Muscle of leg (tissue), 11 donors: ENCODE data around the gene HSPB2. TPM values are rescaled to one million over a fixed set of nuclear protein-coding genes. Genes with fewer than 3 reads are reported as not detected.

ENCODE experiments used
- DNase-seq: peaks from one replicate; pipeline ENCODE4 v3.0.0; 2013
- H3K27ac ChIP-seq: one replicate; pipeline ENCODE4 v1.5.1; 2013; ENCODE audit warnings: mild to moderate bottlenecking, low read length, control low read depth
- H3K27me3 ChIP-seq: one replicate; pipeline ENCODE4 v1.6.1; 2013; ENCODE audit warnings: low read length; ENCODE audit not compliant: control insufficient read depth, insufficient read depth
- H3K36me3 ChIP-seq: one replicate; pipeline ENCODE4 v1.6.1; 2013; ENCODE audit warnings: low read length; ENCODE audit not compliant: control insufficient read depth, insufficient read depth
- H3K4me1 ChIP-seq: one replicate; pipeline ENCODE4 v1.6.1; 2013; ENCODE audit warnings: low read length; ENCODE audit not compliant: control insufficient read depth, insufficient read depth
- H3K4me3 ChIP-seq: one replicate; pipeline ENCODE4 v1.5.1; 2013; ENCODE audit warnings: low read length, control low read depth
- H3K9me3 ChIP-seq: replicated peaks from 2 replicates; pipeline ENCODE4 v1.6.1; 2013; ENCODE audit warnings: low read depth, low read length; ENCODE audit not compliant: control insufficient read depth
- WGBS: methylation state at CpG from one replicate; pipeline ENCODE4 v1.1.5; 2013; ENCODE audit warnings: missing lambda C conversion rate; ENCODE audit not compliant: insufficient coverage; 5-methylcytosine and 5-hydroxymethylcytosine counted together
- polyA plus RNA-seq, 8 donors: library from polyadenylated mRNA; unstranded; fragments of 120-200 nt; gene quantifications; one replicate each; pipeline versions ENCODE4 v1.2.1 to v1.2.3, GENCODE V29; 2013; ENCODE audit warnings: inconsistent platforms in 1 of 8, low replicate concordance in 1 of 8; ENCODE audit not compliant: insufficient read length in 8 of 8, insufficient read depth in 1 of 8
- total RNA-seq: library from RNA; stranded (reverse); fragments of 120-200 nt; gene quantifications from one replicate; pipeline ENCODE4 v1.2.4, GENCODE V29; 2013

HSPB2 gene
- total and polyA plus RNA-seq, 9 donors: 61.2 to 101 (median 76.0) TPM

- Histone ChIP-seq H3K36me3 (peaks cover 29% of the 10 kb centered on the region), H3K27ac (peak overlapping the region; percentile 98), H3K4me3 (peak overlapping the region; percentile 61), H3K4me1 (peaks cover 51% of the 10 kb centered on the region), H3K27me3 (no peaks in the 10 kb centered on the region), H3K9me3 (no peaks in the 10 kb centered on the region)
- WGBS: 59% methylated on average over 16 of the region's 24 CpGs
- peak; percentile 59 for DNase-seq
Measured at GRCh38 chr11:111913031-111913861, 712 bp downstream of the HSPB2 start.

DNA sequence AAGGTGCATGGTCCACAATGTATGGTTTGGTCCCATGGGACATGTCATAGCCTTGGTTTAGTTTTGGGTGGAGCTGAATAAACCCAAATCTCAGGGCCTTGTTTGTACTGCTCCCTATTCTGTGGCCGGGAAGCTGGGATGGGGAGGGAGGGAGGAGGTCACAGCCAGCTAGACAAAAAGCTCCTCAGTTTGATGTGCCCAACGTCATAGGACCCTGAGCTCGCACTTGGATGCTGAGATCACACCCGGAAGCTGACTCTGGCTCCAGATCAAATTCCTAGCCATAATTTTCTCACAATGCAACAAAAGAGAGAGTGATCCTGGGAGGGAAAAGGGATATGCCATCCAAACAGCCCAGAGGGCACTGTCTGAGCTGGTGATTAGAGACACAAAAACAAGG lies 1.5 kb downstream of the HSPB2 start:
- Histone ChIP-seq H3K27ac (peak overlapping the region; percentile 98), H3K4me3 (peak overlapping the region; percentile 61), H3K9me3 (no peaks in the 10 kb centered on the region), H3K4me1 (peaks cover 56% of the 10 kb centered on the region), H3K27me3 (no peaks in the 10 kb centered on the region), H3K36me3 (peaks cover 25% of the 10 kb centered on the region)
- WGBS: 50% methylated on average over 1 of the region's 4 CpGs
- DNase-seq: peak; percentile 89

DNA sequence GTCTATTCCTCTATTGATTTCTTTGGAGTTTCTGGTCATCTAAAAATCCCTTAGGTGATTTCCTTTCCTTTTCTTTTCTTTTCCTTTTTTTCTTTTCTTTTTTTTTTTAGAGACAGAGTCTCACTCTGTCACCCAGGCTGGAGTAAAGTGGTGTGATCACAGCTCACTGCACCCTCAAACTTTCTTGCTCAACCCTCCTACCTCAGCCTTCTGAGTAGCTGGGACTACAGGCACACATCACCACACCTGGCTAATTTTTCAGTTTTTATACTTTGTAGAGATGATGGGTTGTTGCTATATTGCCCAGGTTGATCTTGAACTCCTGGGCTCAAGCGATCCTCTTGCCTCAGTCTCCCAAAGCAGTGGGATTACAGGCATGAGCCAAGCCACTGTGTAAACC lies 4.2 kb downstream of the HSPB2 start:
- peaks cover 11% of the 10 kb centered on the region for H3K36me3 ChIP-seq
- 100% methylated on average over 1 of the region's 1 CpG for WGBS
- H3K27ac ChIP-seq: peak overlapping the region; percentile 10
- no peak overlapping the region for H3K4me3 ChIP-seq
- DNase-seq: no peak
- H3K4me1 ChIP-seq: peaks cover 42% of the 10 kb centered on the region
- no peaks in the 10 kb centered on the region for H3K9me3 ChIP-seq
- no peaks in the 10 kb centered on the region for H3K27me3 ChIP-seq

DNA sequence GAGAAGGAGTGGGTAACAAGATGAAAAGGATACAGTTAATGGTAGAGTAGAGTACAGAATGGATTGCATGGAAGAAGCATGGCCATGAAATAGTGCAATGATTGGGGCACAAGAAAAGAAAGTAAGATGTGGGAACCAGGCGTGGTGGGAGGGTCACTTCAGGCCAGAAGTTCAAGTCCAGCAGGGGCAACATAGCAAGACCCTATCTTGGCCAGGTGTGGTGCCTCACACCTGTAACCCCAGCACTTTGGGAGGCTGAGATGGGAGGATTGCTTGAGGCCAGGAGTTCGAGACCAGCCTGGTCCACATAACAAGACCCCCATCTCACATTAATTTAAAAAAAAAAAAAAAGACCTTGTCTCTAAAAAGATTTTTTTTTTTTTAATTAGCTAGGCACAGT lies 4.8 kb downstream of the HSPB2 start:
- Histone ChIP-seq H3K36me3 (peaks cover 11% of the 10 kb centered on the region), H3K27me3 (no peaks in the 10 kb centered on the region), H3K4me1 (peaks cover 37% of the 10 kb centered on the region), H3K4me3 (no peak overlapping the region), H3K9me3 (no peaks in the 10 kb centered on the region), H3K27ac (peak overlapping the region; percentile 10)
- DNase-seq: no peak
- 100% methylated on average over 1 of the region's 2 CpGs for WGBS

DNA sequence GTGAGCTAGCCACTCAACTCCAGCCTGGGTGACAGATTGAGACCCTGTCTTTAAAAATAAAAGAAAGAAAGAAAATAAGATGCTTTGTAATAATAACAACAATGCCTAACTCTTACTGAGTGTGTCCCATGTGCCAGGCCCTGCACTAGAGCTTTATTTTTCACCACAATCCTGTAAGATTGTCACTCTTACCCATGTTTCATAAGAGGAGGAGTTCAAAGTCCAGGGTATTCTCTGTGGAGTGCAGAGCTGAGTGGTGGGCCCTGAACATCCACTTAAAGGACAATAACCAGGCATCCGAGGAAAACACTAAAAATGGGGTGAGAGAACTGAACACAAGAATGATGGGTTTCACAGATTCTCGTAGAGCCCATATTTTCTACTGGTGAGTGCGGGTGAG lies 5.3 kb downstream of the HSPB2 start:
- peak overlapping the region; percentile 81 for H3K27ac ChIP-seq
- no peaks in the 10 kb centered on the region for H3K9me3 ChIP-seq
- H3K27me3 ChIP-seq: no peaks in the 10 kb centered on the region
- H3K4me1 ChIP-seq: peaks cover 33% of the 10 kb centered on the region
- no peak for DNase-seq
- 83% methylated on average over 2 of the region's 3 CpGs for WGBS
- H3K4me3 ChIP-seq: no peak overlapping the region
- H3K36me3 ChIP-seq: peaks cover 11% of the 10 kb centered on the region

DNA sequence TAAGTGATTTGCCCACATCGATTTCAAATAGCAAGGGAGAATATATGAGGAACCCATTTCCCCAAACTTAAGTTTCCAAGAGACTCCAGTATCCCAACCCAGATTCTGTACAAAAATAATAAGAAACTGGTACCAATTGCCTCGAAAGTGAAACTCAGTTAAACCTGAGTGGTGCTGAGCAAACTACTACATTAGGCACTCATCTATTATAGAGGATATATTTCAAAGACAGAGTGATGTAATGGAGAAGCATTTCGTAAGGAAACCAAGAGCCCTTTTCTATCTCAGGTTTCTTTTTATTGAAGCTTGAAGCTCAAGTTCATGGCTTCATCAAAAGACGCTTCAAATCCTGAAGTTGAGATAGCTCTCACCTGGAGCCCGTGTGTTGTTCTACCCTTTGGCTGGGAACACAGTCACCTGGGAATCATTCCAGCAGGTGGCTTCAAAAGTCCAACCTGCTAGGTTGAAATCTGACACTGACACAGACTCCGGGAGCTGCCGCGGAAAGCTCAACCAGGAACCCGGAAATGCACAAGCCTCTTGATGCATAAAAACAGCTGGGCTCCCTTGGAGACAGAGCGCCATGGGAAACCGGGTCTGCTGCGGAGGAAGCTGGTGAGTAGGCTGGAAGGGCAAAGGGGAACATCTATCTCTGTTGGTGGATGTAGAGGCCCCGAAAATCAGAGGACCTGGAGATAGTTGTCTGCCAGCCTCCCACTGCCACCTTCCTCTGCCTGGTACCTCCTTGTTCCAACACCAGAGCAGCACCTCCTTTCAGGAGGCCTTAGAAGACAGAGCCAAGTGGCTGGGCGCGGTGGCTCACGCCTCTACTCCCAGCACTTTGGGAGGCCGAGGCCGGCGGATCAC lies 6.1 kb downstream of the HSPB2 start, which contains the start of gene C11orf52:
Gene C11orf52, plus strand, starts transcription at position 524 of the 867 bp plus-strand sequence. Its CDS starts 60 bp downstream, at position 584.
- H3K27me3 ChIP-seq: no peaks in the 10 kb centered on the region
- H3K4me3 ChIP-seq: peak within 1 kb of the TSS; percentile 4
- H3K36me3 ChIP-seq: peaks cover 11% of the 10 kb centered on the region
- H3K4me1 ChIP-seq: peaks cover 32% of the 10 kb centered on the region
- peak within 1 kb of the TSS; percentile 81 for H3K27ac ChIP-seq
- DNase-seq: peak; percentile 86
- WGBS: 7% methylated on average over 8 of the region's 19 CpGs
- H3K9me3 ChIP-seq: no peaks in the 10 kb centered on the region

DNA sequence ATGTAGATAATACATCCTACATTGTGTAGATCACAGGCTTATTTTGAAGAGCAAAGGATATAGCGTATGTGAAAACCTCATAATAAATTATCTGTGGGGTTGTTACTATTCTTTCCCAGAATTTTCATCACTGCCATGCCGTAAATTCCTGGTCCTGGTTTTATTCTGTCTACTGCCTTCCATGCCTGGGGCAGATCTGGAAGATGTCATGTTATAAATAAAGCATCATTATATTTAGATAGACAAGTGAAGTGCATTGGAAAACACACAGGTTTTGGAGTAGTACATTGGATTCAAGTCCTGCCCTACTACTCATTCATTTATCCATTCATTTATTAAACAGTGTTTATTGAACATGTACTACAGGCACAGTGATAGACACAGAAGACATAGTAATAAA lies 8.4 kb downstream of the HSPB2 start:
- no peaks in the 10 kb centered on the region for H3K27me3 ChIP-seq
- no peak overlapping the region for H3K4me3 ChIP-seq
- WGBS: no CpG with 5 or more reads among the region's 2 CpGs
- H3K36me3 ChIP-seq: peaks cover 4% of the 10 kb centered on the region
- no peaks in the 10 kb centered on the region for H3K9me3 ChIP-seq
- DNase-seq: no peak
- H3K4me1 ChIP-seq: peaks cover 32% of the 10 kb centered on the region
- no peak overlapping the region for H3K27ac ChIP-seq

DNA sequence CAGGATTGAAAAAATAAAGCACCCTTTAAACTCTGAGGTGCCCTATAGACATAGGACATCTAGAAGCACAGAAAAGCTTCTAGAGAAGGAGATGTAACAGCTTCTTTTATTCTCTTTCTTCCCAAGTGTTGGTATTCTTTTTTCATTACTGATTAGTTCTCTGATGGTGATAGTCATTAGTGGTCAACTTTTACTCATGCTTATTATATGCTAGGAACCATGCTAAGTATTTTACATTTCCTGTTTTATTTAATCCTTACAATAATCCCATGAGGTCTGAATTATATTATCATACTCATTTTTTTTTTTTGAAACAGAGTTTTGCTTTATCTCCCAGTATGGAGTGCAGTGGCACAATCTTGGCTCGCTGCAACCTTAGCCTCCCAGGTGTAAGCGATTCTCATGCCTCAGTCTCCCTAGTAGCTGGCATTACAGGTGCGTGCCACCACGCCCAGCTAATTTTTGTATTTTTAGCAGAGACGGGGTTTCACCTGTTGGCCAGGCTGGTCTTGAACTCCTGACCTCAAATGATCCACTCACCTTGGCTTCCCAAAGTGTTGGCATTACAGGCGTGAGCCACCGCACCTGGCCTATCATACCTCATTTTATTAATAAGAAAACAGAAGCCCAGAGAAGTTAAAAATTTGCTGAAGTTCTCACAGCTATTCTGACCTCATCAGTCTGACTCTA lies 9.2 kb downstream of the HSPB2 start:
- Histone ChIP-seq H3K4me1 (peaks cover 39% of the 10 kb centered on the region), H3K27ac (no peak overlapping the region), H3K4me3 (no peak overlapping the region), H3K27me3 (no peaks in the 10 kb centered on the region), H3K9me3 (no peaks in the 10 kb centered on the region), H3K36me3 (no peaks in the 10 kb centered on the region)
- WGBS: 89% methylated on average over 5 of the region's 7 CpGs
- no peak for DNase-seq

GRCh38 chr11:111922803-111923202 lies 10.3 kb downstream of the HSPB2 start:
- Histone ChIP-seq H3K27me3 (no peaks in the 10 kb centered on the region), H3K36me3 (no peaks in the 10 kb centered on the region), H3K9me3 (no peaks in the 10 kb centered on the region), H3K4me3 (no peak overlapping the region), H3K27ac (peak overlapping the region; percentile 79), H3K4me1 (peaks cover 39% of the 10 kb centered on the region)
- DNase-seq: peak; percentile 85
- WGBS: no CpG with 5 or more reads among the region's 2 CpGs
